ENCODE results near the gene HS1BP3.

Gene HS1BP3

GRCh38 chr2:20570249-20570648, 80.6 kb downstream of the HS1BP3 start:
- no peak for DNase-seq (ENCODE audit: low read depth)

GRCh38 chr2:20569464-20570223, 81.3 kb downstream of the HS1BP3 start:
- DNase-seq (ENCODE audit: low read depth) = no peak

GRCh38 chr2:20568501-20569463, 82.1 kb downstream of the HS1BP3 start:
- DNase-seq (ENCODE audit: low read depth) = no peak

- no peak for DNase-seq (ENCODE audit: low read depth)
These were observed 83.0 kb downstream of the HS1BP3 start for GRCh38 chr2:20567926-20568179.

Measured in CMK (cell line).